SK-N-SH (cell line): ENCODE measurements around the gene SLC8B1. TPM values are rescaled to one million over a fixed set of nuclear protein-coding genes. Genes with fewer than 3 reads are reported as not detected.

ENCODE experiments used
- CTCF ChIA-PET: fragments of 300-600, 350-600 bp; formaldehyde crosslinking; extraction: SDS; loops from one replicate; lab custom pipeline; 2021; lab: Yijun Ruan, JAX
- POLR2A ChIA-PET: fragments of 350-600 bp; sonication (Branson Sonifier 250); formaldehyde crosslinking; extraction: SDS; loops from one replicate; lab custom pipeline; 2020; ENCODE audit warnings: antibody characterized with exemption, inconsistent platforms; lab: Yijun Ruan, JAX
- DNase-seq: peaks from one replicate; pipeline ENCODE4 v3.0.0; 2012
- H2AFZ ChIP-seq: fragments of 200-600 bp; sonication (generic); 2 replicates; pipeline ENCODE4 v1.8.1; 2016; ENCODE audit warnings: antibody characterized with exemption, mild to moderate bottlenecking, low read depth
- H3F3A ChIP-seq: fragments of 200-600 bp; sonication (generic); replicated peaks from 2 replicates; pipeline ENCODE3; 2016; ENCODE audit warnings: antibody characterized with exemption, mild to moderate bottlenecking; ENCODE audit not compliant: insufficient read depth
- H3K27ac ChIP-seq, 2 experiments: fragments of 200-500 bp in 1 of 2; fragments of 200-600 bp in 1 of 2; sonication (Bioruptor generic) in 1 of 2; sonication (generic), shearing (Covaris generic) in 1 of 2; 2 replicates each; pipeline versions ENCODE4 v1.5.1 to v1.6.1; 2014 to 2016; ENCODE audit warnings: low read depth in 2 of 2, inconsistent platforms in 1 of 2, low read length in 1 of 2, mild to moderate bottlenecking in 1 of 2, mixed read lengths in 1 of 2
- H3K27me3 ChIP-seq: fragments of 200-600 bp; sonication (generic), shearing (Covaris generic); 2 replicates; pipeline ENCODE4 v1.6.1; 2016; ENCODE audit warnings: mixed run types; ENCODE audit not compliant: insufficient read depth
- H3K36me3 ChIP-seq, 2 experiments: fragments of 200-500 bp in 1 of 2; fragments of 200-600 bp in 1 of 2; sonication (Bioruptor generic) in 1 of 2; sonication (generic) in 1 of 2; replicated peaks in 1 of 2; 2 replicates each; pipeline versions ENCODE3 to v1.5.1; 2014 to 2016; ENCODE audit warnings: low read length in 1 of 2, mild to moderate bottlenecking in 1 of 2; ENCODE audit not compliant: insufficient read depth in 2 of 2, control insufficient read depth in 1 of 2
- H3K4me1 ChIP-seq, 2 experiments: fragments of 200-500 bp in 1 of 2; fragments of 200-600 bp in 1 of 2; sonication (Bioruptor generic) in 1 of 2; sonication (generic), shearing (Covaris generic) in 1 of 2; 2 replicates each; pipeline versions ENCODE4 v1.5.1 to v1.6.1; 2014 to 2016; ENCODE audit warnings: low read depth in 1 of 2, low read length in 1 of 2, mixed run types in 1 of 2; ENCODE audit not compliant: insufficient read depth in 2 of 2, control insufficient read depth in 1 of 2
- H3K4me2 ChIP-seq: fragments of 200-600 bp; sonication (generic), shearing (Covaris generic); 2 replicates; pipeline ENCODE4 v1.6.1; 2017; ENCODE audit warnings: mixed run types
- H3K4me3 ChIP-seq, 2 experiments: fragments of 200-500 bp in 1 of 2; fragments of 200-600 bp in 1 of 2; sonication (Bioruptor generic) in 1 of 2; sonication (generic), shearing (Covaris generic) in 1 of 2; 2 replicates each; pipeline versions ENCODE4 v1.5.1 to v1.8.1; 2014 to 2016; ENCODE audit warnings: low read depth in 2 of 2, inconsistent platforms in 1 of 2, low read length in 1 of 2, mild to moderate bottlenecking in 1 of 2, mixed read lengths in 1 of 2, moderate library complexity in 1 of 2
- H3K79me2 ChIP-seq: fragments of 200-600 bp; sonication (generic); 2 replicates; pipeline ENCODE4 v1.8.1; 2017; ENCODE audit warnings: mild to moderate bottlenecking; ENCODE audit not compliant: insufficient read depth
- H3K9ac ChIP-seq: fragments of 200-600 bp; sonication (generic); 2 replicates; pipeline ENCODE4 v1.6.1; 2017; ENCODE audit warnings: mixed run types
- H3K9me2 ChIP-seq: fragments of 200-600 bp; sonication (generic); 2 replicates; pipeline ENCODE4 v1.6.1; 2017; ENCODE audit warnings: mixed run types
- H3K9me3 ChIP-seq: fragments of 200-600 bp; sonication (generic); 2 replicates; pipeline ENCODE4 v1.6.1; 2017; ENCODE audit warnings: mixed run types, mild to moderate bottlenecking, moderate library complexity
- H4K20me1 ChIP-seq: fragments of 200-600 bp; sonication (generic); 2 replicates; pipeline ENCODE4 v1.6.1; 2017; ENCODE audit warnings: mild to moderate bottlenecking, mixed run types; ENCODE audit not compliant: insufficient read depth
- CHD2 ChIP-seq: fragments of 150-350 bp; IDR thresholded peaks from 2 replicates; pipeline ENCODE4 v1.6.1; 2018; ENCODE audit warnings: low read length; ENCODE audit not compliant: partially characterized antibody
- ELF1 ChIP-seq: IDR thresholded peaks from 2 replicates; pipeline ENCODE4 v1.4.0; 2012
- EP300 ChIP-seq, 2 experiments: IDR thresholded peaks; 2 replicates each; pipeline versions ENCODE4 v1.4.0 to v1.6.1; 2012; ENCODE audit warnings: borderline replicate concordance in 1 of 2, low read depth in 1 of 2, low read length in 1 of 2
- EZH2phosphoT487 ChIP-seq: fragments of 200-600 bp; sonication (generic); IDR thresholded peaks from 2 replicates; pipeline ENCODE4 v1.6.1; 2017; ENCODE audit warnings: low read depth, mixed run types, mild to moderate bottlenecking, antibody characterized with exemption, moderate library complexity, borderline replicate concordance
- FOSL2 ChIP-seq: IDR thresholded peaks from 2 replicates; pipeline ENCODE4 v1.4.0; 2012; ENCODE audit warnings: low read depth, mild to moderate bottlenecking, moderate library complexity, borderline replicate concordance
- GABPA ChIP-seq: IDR thresholded peaks from 2 replicates; pipeline ENCODE4 v1.4.0; 2012; ENCODE audit warnings: low read depth, mild to moderate bottlenecking
- JUND ChIP-seq: IDR thresholded peaks from 2 replicates; pipeline ENCODE4 v1.4.0; 2012
- MAX ChIP-seq: IDR thresholded peaks from 2 replicates; pipeline ENCODE4 v1.4.0; 2012; ENCODE audit warnings: low read depth
- PBX3 ChIP-seq: IDR thresholded peaks from 2 replicates; pipeline ENCODE4; 2012
- SMC3 ChIP-seq: IDR thresholded peaks from 2 replicates; pipeline ENCODE4 v1.6.1; 2012; ENCODE audit warnings: low read depth, low read length, improper control_type of control experiment
- TAF1 ChIP-seq: IDR thresholded peaks from 2 replicates; pipeline ENCODE4 v1.6.1; 2012; ENCODE audit warnings: low read depth, mild to moderate bottlenecking, low read length, moderate library complexity, borderline replicate concordance
- TCF12 ChIP-seq: IDR thresholded peaks from 2 replicates; pipeline ENCODE4 v1.4.0; 2012
- WGBS: methylation state at CpG from one replicate; pipeline ENCODE4 v1.1.6; 2017; ENCODE audit warnings: low lambda C conversion rate; 5-methylcytosine and 5-hydroxymethylcytosine counted together
- polyA plus RNA-seq, 3 experiments: library from polyadenylated mRNA; depleted of rRNA; stranded (reverse); fragments of >200 nt; gene quantifications; 2 replicates each; pipeline ENCODE4 v1.2.3, GENCODE V29; 2012
- TF ChIP-seq, protein P1 (sequence below): fragments of 200-600 bp; sonication (generic); IDR thresholded peaks from 2 replicates; pipeline ENCODE4 v1.6.1; 2017; ENCODE audit warnings: antibody characterized with exemption, mild to moderate bottlenecking, moderate library complexity

The SLC8B1 gene
- polyA plus RNA-seq, 1 of the 3 experiments (the other 2 are of a cell fraction): 12.0 TPM

DNA sequence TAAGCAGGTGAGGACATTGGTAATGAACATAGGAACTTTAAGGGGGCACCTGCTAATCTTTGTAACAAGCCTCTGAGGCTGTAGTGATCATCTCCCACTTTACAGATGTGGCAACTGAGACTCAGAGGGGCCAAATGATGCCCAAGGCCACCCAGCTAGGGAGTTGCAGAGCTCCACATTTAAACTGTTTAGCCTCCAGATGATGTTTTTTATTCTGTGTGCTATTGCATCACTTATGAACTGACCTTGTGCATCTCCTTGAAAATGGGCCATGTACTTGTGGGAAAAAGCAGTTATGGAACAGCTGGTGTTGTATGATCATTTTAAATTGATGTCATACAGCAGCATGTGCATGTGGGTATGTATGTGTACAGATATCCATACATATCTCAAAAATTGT lies 72.2 kb downstream of the SLC8B1 start:
- CTCF ChIA-PET: interaction anchor here (1.4 kb wide), 1 partner anchor 9 kb away, joined by 3 read pairs; no protein-coding TSS in a partner anchor
- Histone ChIP-seq H3F3A (no peaks in the 10 kb centered on the region), H3K36me3 (peaks cover 0 to 3% of the 10 kb centered on the region in 2 experiments), H3K4me3 (no peak overlapping the region), H3K79me2 (no peaks in the 10 kb centered on the region), H3K4me1 (peaks cover 6 to 29% of the 10 kb centered on the region in 2 experiments; a peak in 2 of 4 replicates), H4K20me1 (no peaks in the 10 kb centered on the region), H3K9ac (no peak overlapping the region), H3K9me2 (no peaks in the 10 kb centered on the region), H3K27me3 (no peaks in the 10 kb centered on the region), H3K9me3 (no peaks in the 10 kb centered on the region), H2AFZ (no peak overlapping the region), H3K4me2 (no peak overlapping the region), H3K27ac (peak overlapping the region in 1 of 2 experiments; percentile 11; a peak in 1 of 4 replicates)
- POLR2A ChIA-PET: no interaction called here
- TF ChIP-seq, protein P1, sequence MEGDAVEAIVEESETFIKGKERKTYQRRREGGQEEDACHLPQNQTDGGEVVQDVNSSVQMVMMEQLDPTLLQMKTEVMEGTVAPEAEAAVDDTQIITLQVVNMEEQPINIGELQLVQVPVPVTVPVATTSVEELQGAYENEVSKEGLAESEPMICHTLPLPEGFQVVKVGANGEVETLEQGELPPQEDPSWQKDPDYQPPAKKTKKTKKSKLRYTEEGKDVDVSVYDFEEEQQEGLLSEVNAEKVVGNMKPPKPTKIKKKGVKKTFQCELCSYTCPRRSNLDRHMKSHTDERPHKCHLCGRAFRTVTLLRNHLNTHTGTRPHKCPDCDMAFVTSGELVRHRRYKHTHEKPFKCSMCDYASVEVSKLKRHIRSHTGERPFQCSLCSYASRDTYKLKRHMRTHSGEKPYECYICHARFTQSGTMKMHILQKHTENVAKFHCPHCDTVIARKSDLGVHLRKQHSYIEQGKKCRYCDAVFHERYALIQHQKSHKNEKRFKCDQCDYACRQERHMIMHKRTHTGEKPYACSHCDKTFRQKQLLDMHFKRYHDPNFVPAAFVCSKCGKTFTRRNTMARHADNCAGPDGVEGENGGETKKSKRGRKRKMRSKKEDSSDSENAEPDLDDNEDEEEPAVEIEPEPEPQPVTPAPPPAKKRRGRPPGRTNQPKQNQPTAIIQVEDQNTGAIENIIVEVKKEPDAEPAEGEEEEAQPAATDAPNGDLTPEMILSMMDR: no peak
- no peak for DNase-seq

GRCh38 chr12:113261847-113262470 lies 73.0 kb downstream of the SLC8B1 start:
- 77% methylated on average over 6 of the region's 6 CpGs for WGBS
- no peaks in the 10 kb centered on the region for H3K27me3 ChIP-seq
- ChIA-PET CTCF (no interaction called here), POLR2A (interaction anchor here (0.6 kb wide), 1 partner anchor 22 kb away, joined by 3 read pairs; no protein-coding TSS in a partner anchor)
- H3K9me2 ChIP-seq: no peaks in the 10 kb centered on the region
- H3K27ac ChIP-seq: peak overlapping the region in 1 of 2 experiments; percentile 4; a peak in 2 of 4 replicates
- H3F3A ChIP-seq: no peaks in the 10 kb centered on the region
- H3K4me1 ChIP-seq: peaks cover 6 to 29% of the 10 kb centered on the region in 2 experiments; a peak in 2 of 4 replicates
- H3K79me2 ChIP-seq: no peaks in the 10 kb centered on the region
- H4K20me1 ChIP-seq: no peaks in the 10 kb centered on the region
- no peaks in the 10 kb centered on the region for H3K9me3 ChIP-seq
- no peak for TF ChIP-seq FOSL2
- peak; percentile 35; the same call in 1 of the 2 replicates for TF ChIP-seq TCF12
- H3K4me2 ChIP-seq: no peak overlapping the region
- H3K36me3 ChIP-seq: peaks cover 0 to 3% of the 10 kb centered on the region in 2 experiments
- no peak overlapping the region for H2AFZ ChIP-seq
- H3K9ac ChIP-seq: no peak overlapping the region
- no peak for DNase-seq
- H3K4me3 ChIP-seq: no peak overlapping the region

- Histone ChIP-seq H3K36me3 (no peaks in the 10 kb centered on the region), H4K20me1 (no peaks in the 10 kb centered on the region), H3K27ac (peak overlapping the region in 1 of 2 experiments; percentile 90; a peak in 2 of 4 replicates), H3K4me1 (peaks cover 6 to 29% of the 10 kb centered on the region in 2 experiments; a peak in 2 of 4 replicates), H2AFZ (no peak overlapping the region), H3K27me3 (no peaks in the 10 kb centered on the region), H3K9ac (no peak overlapping the region), H3F3A (no peaks in the 10 kb centered on the region), H3K9me2 (no peaks in the 10 kb centered on the region), H3K9me3 (no peaks in the 10 kb centered on the region), H3K4me3 (no peak overlapping the region), H3K79me2 (no peaks in the 10 kb centered on the region), H3K4me2 (no peak overlapping the region)
- POLR2A ChIA-PET: no interaction called here
- no peak for DNase-seq
- CTCF ChIA-PET: interaction anchor here (1.3 to 1.4 kb wide), 3 partner anchors 8 to 212 kb away, joined by 3 to 5 read pairs (median 3); no protein-coding TSS in a partner anchor
- WGBS: 94% methylated on average over 12 of the region's 12 CpGs
- TF ChIP-seq SMC3 (no peak), GABPA (no peak), TAF1 (no peak), EZH2phosphoT487 (no peak), EP300 (IDR thresholded peaks at IDR 0.05; ENCODE audit: borderline replicate concordance in 1 of 2, low read depth in 1 of 2, low read length in 1 of 2) (no peak), FOSL2 (no peak), PBX3 (no peak), JUND (no peak), ELF1 (no peak), CHD2 (no peak), MAX (no peak)
These were observed 74.1 kb downstream of the SLC8B1 start for GRCh38 chr12:113260636-113261300.
